Chondrocyte (in vitro differentiated cells): Measurements from ENCODE around the gene EPM2A. TPM values are rescaled to one million over a fixed set of nuclear protein-coding genes. Genes with fewer than 3 reads are reported as not detected.
A peak's percentile ranks its signal among the peaks of the same experiment; 100 is the strongest.
"Not testable (repeated sequence)": the region's sequence is repeated elsewhere in the genome, so short reads cannot be mapped to it uniquely, and the experiment has no call there.

Source experiments
- DNase-seq: peaks from one replicate; pipeline ENCODE4 v3.0.0; 2021; ENCODE audit warnings: mixed read lengths, low spot score
- H3K27ac Mint-ChIP-seq: one replicate; pipeline ENCODE4 v1.8.0; 2021; ENCODE audit warnings: mild to moderate bottlenecking, moderate library complexity, mixed read lengths; ENCODE audit not compliant: unreplicated experiment
- H3K27me3 Mint-ChIP-seq: 2 replicates; pipeline ENCODE4 v1.8.0; 2021; ENCODE audit warnings: low read depth, mixed read lengths
- H3K36me3 Mint-ChIP-seq: 2 replicates; pipeline ENCODE4 v1.8.0; 2021; ENCODE audit warnings: low read depth, mixed read lengths
- H3K4me1 Mint-ChIP-seq: 2 replicates; pipeline ENCODE4 v1.8.0; 2021; ENCODE audit warnings: low read depth, mild to moderate bottlenecking, mixed read lengths
- H3K4me3 Mint-ChIP-seq: one replicate; pipeline ENCODE4 v1.8.0; 2021; ENCODE audit warnings: mild to moderate bottlenecking, moderate library complexity, mixed read lengths; ENCODE audit not compliant: unreplicated experiment
- H3K9me3 Mint-ChIP-seq: 2 replicates; pipeline ENCODE4 v1.8.0; 2021; ENCODE audit warnings: low read depth, mixed read lengths
- total RNA-seq: library from RNA; stranded (reverse); gene quantifications from 3 replicates; pipeline ENCODE4 v1.2.1, GENCODE V29; 2021
- TF ChIP-seq, protein P1 (sequence below): fragments of 200-600 bp; sonication (generic); IDR thresholded peaks from 2 replicates; pipeline ENCODE4 v1.5.0; 2021; ENCODE audit warnings: antibody characterized with exemption, mild to moderate bottlenecking, moderate library complexity

The EPM2A gene
- total RNA-seq, 1 donor from 2014 or later = 7.8 TPM

GRCh38 chr6:145752638-145753037, 17.3 kb upstream of the EPM2A start:
- H3K4me1 Mint-ChIP-seq = peaks cover 26% of the 10 kb centered on the region
- TF ChIP-seq, protein P1, sequence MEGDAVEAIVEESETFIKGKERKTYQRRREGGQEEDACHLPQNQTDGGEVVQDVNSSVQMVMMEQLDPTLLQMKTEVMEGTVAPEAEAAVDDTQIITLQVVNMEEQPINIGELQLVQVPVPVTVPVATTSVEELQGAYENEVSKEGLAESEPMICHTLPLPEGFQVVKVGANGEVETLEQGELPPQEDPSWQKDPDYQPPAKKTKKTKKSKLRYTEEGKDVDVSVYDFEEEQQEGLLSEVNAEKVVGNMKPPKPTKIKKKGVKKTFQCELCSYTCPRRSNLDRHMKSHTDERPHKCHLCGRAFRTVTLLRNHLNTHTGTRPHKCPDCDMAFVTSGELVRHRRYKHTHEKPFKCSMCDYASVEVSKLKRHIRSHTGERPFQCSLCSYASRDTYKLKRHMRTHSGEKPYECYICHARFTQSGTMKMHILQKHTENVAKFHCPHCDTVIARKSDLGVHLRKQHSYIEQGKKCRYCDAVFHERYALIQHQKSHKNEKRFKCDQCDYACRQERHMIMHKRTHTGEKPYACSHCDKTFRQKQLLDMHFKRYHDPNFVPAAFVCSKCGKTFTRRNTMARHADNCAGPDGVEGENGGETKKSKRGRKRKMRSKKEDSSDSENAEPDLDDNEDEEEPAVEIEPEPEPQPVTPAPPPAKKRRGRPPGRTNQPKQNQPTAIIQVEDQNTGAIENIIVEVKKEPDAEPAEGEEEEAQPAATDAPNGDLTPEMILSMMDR = no peak
- no peak for DNase-seq
- no peaks in the 10 kb centered on the region for H3K27me3 Mint-ChIP-seq
- H3K36me3 Mint-ChIP-seq = no peaks in the 10 kb centered on the region
- H3K9me3 Mint-ChIP-seq = peaks cover 9% of the 10 kb centered on the region
- H3K4me3 Mint-ChIP-seq = no peak overlapping the region
- no peak overlapping the region for H3K27ac Mint-ChIP-seq

- Mint-ChIP-seq H3K27me3 (no peaks in the 10 kb centered on the region), H3K36me3 (no peaks in the 10 kb centered on the region), H3K27ac (peak overlapping the region; percentile 64), H3K4me3 (no peak overlapping the region), H3K9me3 (peaks cover 14% of the 10 kb centered on the region), H3K4me1 (peaks cover 11% of the 10 kb centered on the region)
- TF ChIP-seq, protein P1 = no peak
- no peak for DNase-seq
Measured at GRCh38 chr6:145749632-145750031, 14.3 kb upstream of the EPM2A start.

DNA sequence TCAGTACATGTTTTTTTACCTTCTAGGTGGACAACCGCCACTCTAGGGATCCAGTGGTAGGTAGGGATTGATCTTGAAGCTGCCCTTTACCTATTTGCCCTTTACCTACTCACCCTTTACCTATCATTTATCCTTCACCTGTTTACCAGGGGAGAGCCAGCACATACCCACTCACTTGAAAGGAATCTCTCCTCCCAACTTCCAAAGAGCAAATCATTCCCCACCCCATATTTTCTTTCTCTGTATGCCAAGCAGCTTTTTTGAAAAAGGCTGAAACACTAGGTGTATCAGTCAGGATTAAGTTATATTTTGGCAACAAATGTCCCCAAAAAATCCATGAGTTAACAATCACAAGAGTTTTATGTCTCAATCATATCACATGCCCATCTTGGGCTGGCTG, 10.5 kb upstream of the EPM2A start:
- peaks cover 11% of the 10 kb centered on the region for H3K4me1 Mint-ChIP-seq
- H3K9me3 Mint-ChIP-seq = peaks cover 14% of the 10 kb centered on the region
- no peak overlapping the region for H3K4me3 Mint-ChIP-seq
- no peaks in the 10 kb centered on the region for H3K27me3 Mint-ChIP-seq
- no peak for DNase-seq
- H3K36me3 Mint-ChIP-seq = no peaks in the 10 kb centered on the region
- TF ChIP-seq, protein P1 = no peak
- H3K27ac Mint-ChIP-seq = no peak overlapping the region

GRCh38 chr6:145744619-145745018, 9.3 kb upstream of the EPM2A start:
- Mint-ChIP-seq H3K4me1 (peaks cover 4% of the 10 kb centered on the region), H3K36me3 (peaks cover 2% of the 10 kb centered on the region), H3K9me3 (peaks cover 22% of the 10 kb centered on the region), H3K27ac (no peak overlapping the region), H3K4me3 (no peak overlapping the region), H3K27me3 (no peaks in the 10 kb centered on the region)
- DNase-seq = no peak
- TF ChIP-seq, protein P1 = no peak

- H3K9me3 Mint-ChIP-seq = peaks cover 21% of the 10 kb centered on the region
- H3K36me3 Mint-ChIP-seq = peaks cover 2% of the 10 kb centered on the region
- TF ChIP-seq, protein P1 = no peak
- no peak overlapping the region for H3K4me3 Mint-ChIP-seq
- DNase-seq = no peak
- no peaks in the 10 kb centered on the region for H3K4me1 Mint-ChIP-seq
- no peaks in the 10 kb centered on the region for H3K27me3 Mint-ChIP-seq
- H3K27ac Mint-ChIP-seq = no peak overlapping the region
Measured at GRCh38 chr6:145743332-145743731, 8.0 kb upstream of the EPM2A start.

DNA sequence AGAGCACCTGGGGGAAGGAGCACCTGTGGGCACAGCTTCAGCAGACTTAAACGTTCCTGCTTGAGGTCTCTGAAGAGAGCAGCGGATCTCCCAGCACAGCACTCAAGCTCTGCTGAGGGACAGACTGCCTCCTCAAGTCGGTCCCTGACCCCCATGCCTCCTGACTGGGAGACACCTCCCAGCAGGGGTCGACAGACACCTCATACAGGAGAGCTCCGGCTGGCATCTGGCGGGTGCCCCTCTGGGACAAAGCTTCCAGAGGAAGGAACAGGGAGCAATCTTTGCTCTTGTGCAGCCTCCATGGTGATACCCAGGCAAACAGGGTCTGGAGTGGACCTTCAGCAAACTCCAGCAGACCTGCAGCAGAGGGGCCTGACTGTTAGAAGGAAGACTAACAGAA, 7.2 kb upstream of the EPM2A start:
- H3K36me3 Mint-ChIP-seq, H3K27me3 Mint-ChIP-seq, DNase-seq, H3K4me3 Mint-ChIP-seq, H3K4me1 Mint-ChIP-seq, H3K27ac Mint-ChIP-seq: not testable (repeated sequence)
- H3K9me3 Mint-ChIP-seq = peaks cover 12% of the 10 kb centered on the region

DNA sequence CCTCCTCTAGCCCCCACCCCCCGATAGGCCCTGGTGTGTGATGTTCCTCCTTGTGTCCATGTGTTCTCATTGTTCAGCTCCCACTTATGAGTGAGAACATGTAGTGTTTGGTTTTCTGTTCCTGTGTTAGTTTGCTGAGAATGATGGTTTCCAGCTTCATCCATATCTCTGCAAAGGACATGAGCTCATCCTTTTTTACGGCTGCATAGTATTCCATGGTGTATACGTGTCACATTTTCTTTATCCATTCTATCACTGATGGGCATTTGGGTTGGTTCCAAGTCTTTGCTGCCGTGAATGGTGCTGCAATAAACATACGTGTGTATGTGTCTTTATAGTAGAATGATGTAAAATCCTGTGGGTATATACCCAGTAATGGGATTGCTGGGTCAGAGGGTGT, 4.4 kb upstream of the EPM2A start:
- not testable (repeated sequence) for H3K27ac Mint-ChIP-seq, H3K27me3 Mint-ChIP-seq, DNase-seq, H3K36me3 Mint-ChIP-seq, H3K9me3 Mint-ChIP-seq, H3K4me3 Mint-ChIP-seq
- peaks cover 14% of the 10 kb centered on the region for H3K4me1 Mint-ChIP-seq
